Suprapubic skin (tissue), 4 donors: Measurements from ENCODE around the gene PRR23E. TPM values are rescaled to one million over a fixed set of nuclear protein-coding genes. Genes with fewer than 3 reads are reported as not detected.

Experiments used
- DNase-seq, 2 donors: peaks; one replicate each; pipeline ENCODE4 v3.0.0-alpha.2; 2019; ENCODE audit warnings: low spot score in 2 of 2
- H3K27ac ChIP-seq: fragments of 200-600 bp; sonication (generic); one replicate; pipeline ENCODE4 v1.5.1; 2019
- H3K27me3 ChIP-seq: fragments of 200-600 bp; sonication (generic); one replicate; pipeline ENCODE4 v1.5.1; 2019
- H3K36me3 ChIP-seq: fragments of 200-600 bp; sonication (generic); one replicate; pipeline ENCODE4 v1.5.1; 2019
- H3K4me1 ChIP-seq: fragments of 200-600 bp; sonication (generic); one replicate; pipeline ENCODE4 v1.5.1; 2019
- H3K4me3 ChIP-seq: fragments of 200-600 bp; sonication (generic); one replicate; pipeline ENCODE4 v1.5.1; 2019; ENCODE audit warnings: mild to moderate bottlenecking
- H3K9me3 ChIP-seq: fragments of 200-600 bp; sonication (generic); one replicate; pipeline ENCODE4 v1.5.1; 2019
- EP300 ChIP-seq: sonication (generic); formaldehyde crosslinking; IDR thresholded peaks from one replicate; pipeline ENCODE4 v1.6.1; 2017; ENCODE audit warnings: antibody characterized with exemption
- POLR2A ChIP-seq, 2 donors: fragments of 450-650 bp; IDR thresholded peaks; one replicate each; pipeline ENCODE4 v1.6.1; 2017; ENCODE audit warnings: antibody characterized with exemption in 2 of 2, mild to moderate bottlenecking in 2 of 2, moderate library complexity in 2 of 2
- POLR2AphosphoS5 ChIP-seq, 3 donors: sonication (generic); formaldehyde crosslinking; IDR thresholded peaks; one replicate each; pipeline ENCODE4 v1.6.1; 2017; ENCODE audit warnings: antibody characterized with exemption in 3 of 3
- WGBS: methylation state at CpG from one replicate; pipeline ENCODE4 v1.1.5; 2018; 5-methylcytosine and 5-hydroxymethylcytosine counted together
- total RNA-seq, 4 donors: library from RNA; depleted of rRNA; stranded (reverse); fragments of >200 nt; gene quantifications; one replicate each; pipeline ENCODE4 v1.1.0, GENCODE V29; 2016
- TF ChIP-seq, protein P1 (sequence below), 2 donors: fragments of 200-600 bp in 1 of 2; fragments of 450-650 bp in 1 of 2; sonication (generic) in 1 of 2; IDR thresholded peaks; one replicate each; pipeline ENCODE4 v1.5.1; 2016 to 2019; ENCODE audit warnings: antibody characterized with exemption in 2 of 2, mild to moderate bottlenecking in 1 of 2, moderate library complexity in 1 of 2

PRR23E gene
- total RNA-seq, 4 donors from 2014 or later: not detected

DNA sequence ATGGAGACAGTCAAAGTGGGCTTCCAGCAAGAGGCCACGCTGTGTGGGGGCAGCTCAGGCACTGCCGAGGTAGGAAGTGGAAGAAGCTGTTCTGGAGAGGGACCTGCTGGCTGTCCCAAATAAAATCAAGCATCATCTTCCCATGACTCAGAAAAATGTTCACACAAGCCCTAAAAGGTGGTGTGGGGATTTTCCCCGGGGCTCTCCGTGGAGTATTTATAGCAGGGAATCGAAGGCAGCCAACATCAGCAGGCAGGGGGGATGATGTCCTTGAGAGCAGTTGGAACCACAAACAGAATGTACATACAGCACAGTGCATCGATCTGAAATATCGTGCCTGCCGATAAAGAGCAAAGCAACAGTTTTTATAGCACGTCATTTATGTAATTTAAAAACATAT is 27.6 kb downstream of the PRR23E start:
- H3K4me1 ChIP-seq: no peaks in the 10 kb centered on the region
- 38% methylated on average over 9 of the region's 9 CpGs for WGBS
- H3K27me3 ChIP-seq: peaks cover 46% of the 10 kb centered on the region
- no peaks in the 10 kb centered on the region for H3K9me3 ChIP-seq
- H3K27ac ChIP-seq: no peak overlapping the region
- no peaks in the 10 kb centered on the region for H3K36me3 ChIP-seq
- DNase-seq: no peak
- no peak overlapping the region for H3K4me3 ChIP-seq
- TF ChIP-seq POLR2A (IDR thresholded peaks at IDR 0.05) (no peak), EP300 (no peak), POLR2AphosphoS5 (IDR thresholded peaks at IDR 0.05) (no peak)
- TF ChIP-seq, protein P1, sequence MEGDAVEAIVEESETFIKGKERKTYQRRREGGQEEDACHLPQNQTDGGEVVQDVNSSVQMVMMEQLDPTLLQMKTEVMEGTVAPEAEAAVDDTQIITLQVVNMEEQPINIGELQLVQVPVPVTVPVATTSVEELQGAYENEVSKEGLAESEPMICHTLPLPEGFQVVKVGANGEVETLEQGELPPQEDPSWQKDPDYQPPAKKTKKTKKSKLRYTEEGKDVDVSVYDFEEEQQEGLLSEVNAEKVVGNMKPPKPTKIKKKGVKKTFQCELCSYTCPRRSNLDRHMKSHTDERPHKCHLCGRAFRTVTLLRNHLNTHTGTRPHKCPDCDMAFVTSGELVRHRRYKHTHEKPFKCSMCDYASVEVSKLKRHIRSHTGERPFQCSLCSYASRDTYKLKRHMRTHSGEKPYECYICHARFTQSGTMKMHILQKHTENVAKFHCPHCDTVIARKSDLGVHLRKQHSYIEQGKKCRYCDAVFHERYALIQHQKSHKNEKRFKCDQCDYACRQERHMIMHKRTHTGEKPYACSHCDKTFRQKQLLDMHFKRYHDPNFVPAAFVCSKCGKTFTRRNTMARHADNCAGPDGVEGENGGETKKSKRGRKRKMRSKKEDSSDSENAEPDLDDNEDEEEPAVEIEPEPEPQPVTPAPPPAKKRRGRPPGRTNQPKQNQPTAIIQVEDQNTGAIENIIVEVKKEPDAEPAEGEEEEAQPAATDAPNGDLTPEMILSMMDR (IDR thresholded peaks at IDR 0.05): no peak

DNA sequence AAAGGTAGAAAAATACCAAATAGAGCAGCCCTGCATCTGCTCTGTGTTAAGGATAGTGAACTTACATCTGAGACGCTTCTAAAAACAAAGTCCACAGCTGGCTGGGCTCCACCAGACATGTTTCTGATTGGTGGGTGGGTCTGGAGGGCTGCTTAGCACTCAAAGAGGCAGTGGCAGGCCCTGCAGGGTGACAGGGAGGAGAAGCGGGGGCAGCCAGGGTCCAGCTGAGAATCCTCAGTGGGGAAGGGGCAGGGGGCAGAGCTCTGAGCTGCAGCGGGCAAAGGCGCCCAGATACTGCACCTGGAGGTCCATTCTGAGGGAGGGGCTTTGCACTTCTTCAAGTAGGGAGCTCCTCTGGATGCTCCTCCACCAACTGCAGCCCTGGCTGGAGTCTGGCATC is 28.1 kb downstream of the PRR23E start:
- no peak overlapping the region for H3K27ac ChIP-seq
- TF ChIP-seq POLR2A (IDR thresholded peaks at IDR 0.05) (no peak), POLR2AphosphoS5 (IDR thresholded peaks at IDR 0.05) (no peak)
- H3K4me1 ChIP-seq: no peaks in the 10 kb centered on the region
- H3K4me3 ChIP-seq: no peak overlapping the region
- DNase-seq: no peak
- no peaks in the 10 kb centered on the region for H3K36me3 ChIP-seq
- H3K27me3 ChIP-seq: peaks cover 46% of the 10 kb centered on the region
- 60% methylated on average over 4 of the region's 4 CpGs for WGBS
- H3K9me3 ChIP-seq: no peaks in the 10 kb centered on the region

GRCh38 chr3:127221446-127222035 is 28.6 kb downstream of the PRR23E start:
- Histone ChIP-seq H3K27ac (no peak overlapping the region), H3K36me3 (no peaks in the 10 kb centered on the region), H3K27me3 (peaks cover 41% of the 10 kb centered on the region), H3K4me3 (no peak overlapping the region), H3K9me3 (no peaks in the 10 kb centered on the region), H3K4me1 (no peaks in the 10 kb centered on the region)
- DNase-seq: no peak
- TF ChIP-seq, protein P1 (IDR thresholded peaks at IDR 0.05): no peak
- TF ChIP-seq POLR2AphosphoS5 (IDR thresholded peaks at IDR 0.05) (no peak), EP300 (no peak), POLR2A (IDR thresholded peaks at IDR 0.05) (no peak)
- 78% methylated on average over 6 of the region's 10 CpGs for WGBS

DNA sequence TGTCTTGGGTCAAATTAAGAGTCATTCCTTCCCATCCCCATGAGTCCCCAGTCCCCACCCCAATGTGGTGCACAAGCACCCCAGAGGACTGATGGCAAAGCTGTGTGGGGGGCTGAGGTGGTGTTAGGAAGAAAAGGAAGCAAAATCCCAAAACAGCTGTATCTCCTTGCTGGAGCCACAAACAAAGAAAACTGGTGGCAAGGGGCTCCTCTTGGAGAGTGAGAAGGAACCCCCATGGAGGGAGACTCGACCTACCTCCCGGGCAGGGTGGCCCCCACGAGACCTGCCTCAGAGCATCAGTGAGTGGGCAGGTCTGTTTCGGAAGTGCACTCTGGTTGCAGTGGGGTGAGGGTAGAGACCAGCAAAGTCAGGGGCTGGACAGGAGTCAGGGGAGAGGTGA is 29.2 kb downstream of the PRR23E start:
- DNase-seq: no peak
- H3K27ac ChIP-seq: no peak overlapping the region
- no peaks in the 10 kb centered on the region for H3K9me3 ChIP-seq
- WGBS: 83% methylated on average over 4 of the region's 4 CpGs
- no peaks in the 10 kb centered on the region for H3K36me3 ChIP-seq
- no peak for TF ChIP-seq POLR2AphosphoS5 (IDR thresholded peaks at IDR 0.05)
- H3K27me3 ChIP-seq: peaks cover 36% of the 10 kb centered on the region
- no peaks in the 10 kb centered on the region for H3K4me1 ChIP-seq
- no peak overlapping the region for H3K4me3 ChIP-seq

DNA sequence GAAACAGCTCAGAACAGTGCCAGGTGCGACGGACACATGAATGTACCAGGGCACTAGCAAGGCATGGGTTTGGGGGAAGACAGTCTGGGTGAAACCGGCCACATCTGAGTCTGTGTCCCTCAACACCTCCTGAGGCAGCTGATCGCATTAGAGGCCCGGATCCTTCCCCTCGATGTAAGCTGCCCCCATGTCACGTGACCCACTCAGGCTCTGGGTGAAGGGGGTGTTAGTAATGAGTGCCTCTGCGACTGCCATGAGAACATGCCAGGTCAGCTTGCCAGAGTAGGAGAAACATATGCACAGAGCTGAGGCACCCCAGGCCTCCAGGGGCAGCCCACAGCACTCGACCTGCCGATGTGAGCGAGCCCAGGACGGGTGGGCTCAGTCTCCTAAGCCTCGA is 29.7 kb downstream of the PRR23E start:
- 55% methylated on average over 7 of the region's 13 CpGs for WGBS
- no peak for DNase-seq
- peaks cover 34% of the 10 kb centered on the region for H3K27me3 ChIP-seq

GRCh38 chr3:127224118-127224517 is 31.2 kb downstream of the PRR23E start:
- no peaks in the 10 kb centered on the region for H3K9me3 ChIP-seq
- no peaks in the 10 kb centered on the region for H3K36me3 ChIP-seq
- TF ChIP-seq, protein P1 (IDR thresholded peaks at IDR 0.05): no peak
- no peak for TF ChIP-seq POLR2A (IDR thresholded peaks at IDR 0.05)
- TF ChIP-seq EP300: no peak
- TF ChIP-seq POLR2AphosphoS5 (IDR thresholded peaks at IDR 0.05): no peak
- 60% methylated on average over 8 of the region's 8 CpGs for WGBS
- peaks cover 22% of the 10 kb centered on the region for H3K27me3 ChIP-seq
- no peak overlapping the region for H3K4me3 ChIP-seq
- H3K4me1 ChIP-seq: no peaks in the 10 kb centered on the region
- DNase-seq: no peak
- H3K27ac ChIP-seq: no peak overlapping the region

More for the DNA sequence above, 29.7 kb downstream of the PRR23E start:
- Histone ChIP-seq H3K36me3 (no peaks in the 10 kb centered on the region), H3K4me3 (no peak overlapping the region), H3K9me3 (no peaks in the 10 kb centered on the region), H3K4me1 (no peaks in the 10 kb centered on the region), H3K27ac (no peak overlapping the region)
- TF ChIP-seq EP300 (no peak), POLR2AphosphoS5 (IDR thresholded peaks at IDR 0.05) (no peak), POLR2A (IDR thresholded peaks at IDR 0.05) (no peak)
- TF ChIP-seq, protein P1 (IDR thresholded peaks at IDR 0.05): no peak
